Mucosa of descending colon (tissue), 3 donors: ENCODE data around the gene ACSL1. TPM values are rescaled to one million over a fixed set of nuclear protein-coding genes. Genes with fewer than 3 reads are reported as not detected.
A peak's percentile ranks its signal among the peaks of the same experiment; 100 is the strongest.
"Not testable (repeated sequence)": the region's sequence is repeated elsewhere in the genome, so short reads cannot be mapped to it uniquely, and the experiment has no call there.

ENCODE experiments used
- ATAC-seq: fragments of 200-7000 bp; cut with Tn5 transposase; one replicate; pipeline ENCODE4 v1.9.1; 2020; ENCODE audit warnings: mild to moderate bottlenecking, moderate library complexity
- DNase-seq, 3 donors: peaks; one replicate each; pipeline ENCODE4 v3.0.0-alpha.2; 2020
- H3K36me3 ChIP-seq: fragments of 200-600 bp; one replicate; pipeline ENCODE4 v1.8.0; 2021; ENCODE audit warnings: low read depth, mild to moderate bottlenecking
- H3K4me1 ChIP-seq: fragments of 200-600 bp; one replicate; pipeline ENCODE4 v1.8.0; 2021; ENCODE audit warnings: low read depth, mild to moderate bottlenecking
- H3K4me3 ChIP-seq: fragments of 200-600 bp; one replicate; pipeline ENCODE4 v1.8.0; 2021; ENCODE audit warnings: mild to moderate bottlenecking
- H3K9me3 ChIP-seq: fragments of 200-600 bp; one replicate; pipeline ENCODE4 v1.8.0; 2021; ENCODE audit warnings: mild to moderate bottlenecking
- intact Hi-C, 2 donors: fragments of 100-400 bp; cut with DNase I in 1 of 2; cut with micrococcal nuclease in 1 of 2; formaldehyde crosslinking; loops; one replicate each; pipeline versions ENCODE4 v1.11.0 to v1.11.1; 2022; cut with DNase I, micrococcal nuclease
- total RNA-seq, 3 donors: library from RNA; stranded (reverse); fragmentation: NEBNext Ultra II Directional in 2 of 3; extraction: Animal tissue kit (Norgen Biotek cat#: 25700) in 2 of 3; gene quantifications; one replicate each; pipeline versions ENCODE4 v1.2.1 to v1.2.4, GENCODE V29; 2021 to 2023
- TF ChIP-seq, protein P1 (sequence below): fragments of 200-600 bp; IDR thresholded peaks from one replicate; pipeline ENCODE4 v1.8.0; 2022; ENCODE audit warnings: antibody characterized with exemption, mild to moderate bottlenecking
- donor health status: DM: no; HTN: no; CAD: no; lungs with moderate emphysema.
- donor health status: DM: no; HTN: no; CAD: no.
- donor health status: DM: no; HTN: yes; CAD: no.

ACSL1 gene
- total RNA-seq, 3 donors from 2014 or later: 37.4 to 51.4 (median 39.0) TPM

DNA sequence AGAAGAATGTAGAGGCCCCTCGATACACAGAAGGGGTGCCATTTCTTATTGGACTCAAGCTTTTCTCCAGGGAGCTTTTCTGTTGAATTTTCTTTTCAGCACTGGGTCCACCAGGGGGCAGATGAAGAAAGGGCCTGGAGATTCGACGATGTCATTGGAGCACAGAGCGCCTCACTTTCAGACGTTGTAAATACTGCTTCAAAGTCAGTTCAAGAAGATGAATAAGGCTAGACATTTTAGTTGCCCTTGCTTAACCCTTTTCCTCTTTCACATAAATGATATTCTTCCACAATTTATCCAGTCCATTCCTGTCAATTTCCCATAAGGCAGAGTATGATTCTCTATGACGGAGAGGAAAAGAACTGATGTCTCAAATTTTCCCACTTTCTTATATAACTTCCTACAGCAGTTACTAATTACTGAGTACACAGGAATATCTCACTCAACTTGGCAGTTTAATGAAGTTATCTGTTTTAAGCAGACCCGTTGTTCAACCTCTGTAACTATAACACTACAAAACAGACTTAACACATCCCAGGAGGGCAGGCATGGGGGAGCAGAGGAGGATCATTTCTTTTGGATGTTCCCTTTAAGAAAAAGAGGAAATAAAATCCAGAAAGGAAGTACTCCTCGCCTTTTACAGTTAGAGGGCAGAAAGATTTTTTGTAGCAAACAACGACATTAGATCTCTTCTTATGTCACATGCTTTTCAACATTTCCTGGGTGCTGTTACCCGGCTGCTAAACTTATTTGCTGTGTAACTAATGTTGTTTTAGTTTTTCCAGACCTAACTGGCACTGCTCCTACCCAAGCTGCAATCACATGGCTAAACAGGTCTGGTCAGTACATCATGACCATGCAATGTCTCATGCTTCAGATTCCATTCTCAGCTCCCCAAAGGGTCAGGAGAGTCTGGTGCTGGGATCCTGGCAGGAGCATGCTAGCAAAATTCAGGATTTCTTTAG is 79.7 kb downstream of the ACSL1 start:
- Histone ChIP-seq H3K36me3 (no peaks in the 10 kb centered on the region), H3K9me3 (no peaks in the 10 kb centered on the region), H3K4me1 (peaks cover 21% of the 10 kb centered on the region), H3K4me3 (no peak overlapping the region)
- intact Hi-C loops: loop anchor here in 1 of 2 donors (10.0 kb wide), 1 partner anchor 239 kb away; no protein-coding TSS in a partner anchor
- ATAC-seq (peak; percentile 67), DNase-seq (peak in 2 of 3 donors; percentile 64 to 89)
- TF ChIP-seq, protein P1, sequence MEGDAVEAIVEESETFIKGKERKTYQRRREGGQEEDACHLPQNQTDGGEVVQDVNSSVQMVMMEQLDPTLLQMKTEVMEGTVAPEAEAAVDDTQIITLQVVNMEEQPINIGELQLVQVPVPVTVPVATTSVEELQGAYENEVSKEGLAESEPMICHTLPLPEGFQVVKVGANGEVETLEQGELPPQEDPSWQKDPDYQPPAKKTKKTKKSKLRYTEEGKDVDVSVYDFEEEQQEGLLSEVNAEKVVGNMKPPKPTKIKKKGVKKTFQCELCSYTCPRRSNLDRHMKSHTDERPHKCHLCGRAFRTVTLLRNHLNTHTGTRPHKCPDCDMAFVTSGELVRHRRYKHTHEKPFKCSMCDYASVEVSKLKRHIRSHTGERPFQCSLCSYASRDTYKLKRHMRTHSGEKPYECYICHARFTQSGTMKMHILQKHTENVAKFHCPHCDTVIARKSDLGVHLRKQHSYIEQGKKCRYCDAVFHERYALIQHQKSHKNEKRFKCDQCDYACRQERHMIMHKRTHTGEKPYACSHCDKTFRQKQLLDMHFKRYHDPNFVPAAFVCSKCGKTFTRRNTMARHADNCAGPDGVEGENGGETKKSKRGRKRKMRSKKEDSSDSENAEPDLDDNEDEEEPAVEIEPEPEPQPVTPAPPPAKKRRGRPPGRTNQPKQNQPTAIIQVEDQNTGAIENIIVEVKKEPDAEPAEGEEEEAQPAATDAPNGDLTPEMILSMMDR: peak; percentile 58

DNA sequence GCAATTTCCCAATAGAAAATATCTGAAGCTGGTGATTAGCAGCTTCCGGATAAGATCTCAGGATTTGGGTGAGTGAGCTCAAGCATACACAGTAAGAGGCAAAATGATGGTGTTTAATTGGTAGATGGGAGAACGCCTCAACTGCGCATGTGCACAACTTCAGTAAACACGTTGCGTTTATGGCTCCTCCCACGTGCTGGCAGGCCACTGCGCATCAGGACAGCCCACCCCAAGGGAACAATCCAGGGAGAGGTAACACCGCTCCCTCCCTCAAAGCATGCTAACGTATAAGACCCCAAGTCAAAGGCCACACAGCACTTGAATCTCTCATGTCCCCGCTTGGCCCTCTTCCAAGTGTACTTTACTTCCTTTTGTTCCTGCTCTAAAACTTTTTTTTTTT is 81.5 kb downstream of the ACSL1 start:
- peaks cover 21% of the 10 kb centered on the region for H3K4me1 ChIP-seq
- DNase-seq: no peak
- no peak overlapping the region for H3K4me3 ChIP-seq
- no peaks in the 10 kb centered on the region for H3K36me3 ChIP-seq
- TF ChIP-seq, protein P1: no peak
- ATAC-seq: no peak
- H3K9me3 ChIP-seq: no peaks in the 10 kb centered on the region
- intact Hi-C loops: loop anchor here in 1 of 2 donors (10.0 kb wide), 1 partner anchor 241 kb away; no protein-coding TSS in a partner anchor

DNA sequence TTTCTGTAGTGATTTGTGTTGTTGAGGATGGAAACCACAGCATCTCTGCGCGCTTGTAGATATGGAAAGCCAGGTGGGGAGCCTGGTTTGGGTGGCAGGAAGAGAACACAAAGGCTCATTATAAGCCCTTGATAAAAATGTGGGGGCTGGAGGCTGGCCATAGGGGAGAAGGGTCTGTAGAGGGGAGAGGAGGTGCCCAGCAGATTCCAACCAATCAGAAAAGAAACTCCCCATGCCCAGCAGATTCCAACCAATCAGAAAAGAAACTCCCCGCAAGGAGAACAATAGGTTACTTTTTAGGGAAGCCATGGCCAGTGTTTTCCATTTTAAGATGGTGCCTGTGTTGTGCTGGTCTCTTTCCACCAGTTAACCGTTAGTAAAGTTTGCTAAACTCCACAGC is 82.1 kb downstream of the ACSL1 start:
- H3K4me1 ChIP-seq: peaks cover 21% of the 10 kb centered on the region
- no peaks in the 10 kb centered on the region for H3K36me3 ChIP-seq
- no peak overlapping the region for H3K4me3 ChIP-seq
- H3K9me3 ChIP-seq: no peaks in the 10 kb centered on the region
- TF ChIP-seq, protein P1: no peak
- intact Hi-C loops: loop anchor here in 1 of 2 donors (10.0 kb wide), 1 partner anchor 241 kb away; no protein-coding TSS in a partner anchor
- ATAC-seq (no peak), DNase-seq (no peak)

DNA sequence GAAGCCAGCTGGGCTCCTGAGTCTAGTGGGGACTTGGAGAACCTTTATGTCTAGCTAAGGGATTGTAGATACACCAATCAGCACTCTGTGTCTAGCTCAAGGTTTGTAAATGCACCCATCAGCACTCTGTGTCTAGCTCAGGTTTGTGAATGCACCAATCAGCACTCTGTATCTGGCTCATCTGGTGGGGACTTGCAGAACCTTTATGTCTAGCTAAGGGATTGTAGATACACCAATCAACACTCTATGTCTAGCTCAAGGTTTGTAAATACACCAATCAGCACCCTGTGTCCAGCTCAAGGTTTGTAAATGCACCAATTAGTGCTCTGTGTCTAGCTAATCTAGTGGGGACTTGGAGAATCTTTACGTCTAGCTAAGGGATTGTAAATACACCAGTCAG is 84.1 kb downstream of the ACSL1 start:
- DNase-seq, H3K4me3 ChIP-seq, H3K4me1 ChIP-seq, H3K9me3 ChIP-seq, ATAC-seq, H3K36me3 ChIP-seq: not testable (repeated sequence)
- intact Hi-C loops: loop anchor here in 1 of 2 donors (10.0 kb wide), 1 partner anchor 243 kb away; no protein-coding TSS in a partner anchor

DNA sequence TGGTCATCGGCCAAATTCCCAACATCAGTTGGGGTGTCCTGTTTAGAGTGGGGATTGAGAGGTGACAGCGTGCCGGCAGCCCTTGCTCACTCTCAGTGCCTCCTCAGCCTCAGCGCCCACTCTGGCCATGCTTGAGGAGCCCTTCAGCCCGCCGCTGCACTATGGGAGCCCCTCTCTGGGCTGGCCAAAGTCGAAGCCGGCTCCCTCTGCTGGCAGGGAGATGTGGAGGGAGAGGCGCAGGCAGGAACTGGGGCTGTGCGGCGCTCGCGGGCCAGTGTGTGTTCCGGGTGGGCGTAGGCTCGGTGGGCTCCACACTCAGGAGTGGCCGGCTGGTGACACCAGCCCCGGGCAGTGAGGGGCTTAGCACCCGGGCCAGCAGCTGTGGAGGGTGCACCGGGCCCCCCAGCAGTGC is 84.8 kb downstream of the ACSL1 start:
- ATAC-seq: no peak
- TF ChIP-seq, protein P1: no peak
- H3K36me3 ChIP-seq: no peaks in the 10 kb centered on the region
- intact Hi-C loops: loop anchor here in 1 of 2 donors (10.0 kb wide), 1 partner anchor 244 kb away; no protein-coding TSS in a partner anchor
- peaks cover under 1% of the 10 kb centered on the region for H3K4me1 ChIP-seq
- H3K9me3 ChIP-seq: no peaks in the 10 kb centered on the region
- no peak for DNase-seq
- H3K4me3 ChIP-seq: no peak overlapping the region

DNA sequence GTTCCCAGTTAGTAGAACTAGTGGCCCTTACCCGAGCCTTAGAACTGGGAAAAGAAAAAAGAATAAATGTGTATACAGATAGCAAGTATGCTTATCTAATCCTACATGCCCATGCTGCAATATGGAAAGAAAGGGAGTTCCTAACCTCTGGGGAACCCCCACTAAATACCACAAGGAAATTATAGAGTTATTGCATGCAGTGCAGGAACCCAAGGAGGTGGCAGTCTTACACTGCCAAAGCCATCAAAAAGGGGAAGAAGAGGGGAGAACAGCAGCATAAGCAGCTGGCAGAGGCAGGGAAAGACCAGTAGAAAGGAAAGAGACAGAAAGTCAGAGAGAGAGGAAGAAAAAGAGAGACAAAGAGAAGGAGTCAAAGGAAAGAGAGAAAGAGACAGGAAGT is 86.2 kb downstream of the ACSL1 start:
- H3K36me3 ChIP-seq, H3K4me1 ChIP-seq, ATAC-seq, H3K4me3 ChIP-seq, DNase-seq, intact Hi-C loops, H3K9me3 ChIP-seq: not testable (repeated sequence)
